Panc1 (cell line): ENCODE measurements around the gene BRD9. TPM values are rescaled to one million over a fixed set of nuclear protein-coding genes. Genes with fewer than 3 reads are reported as not detected.

Experiments used
- ATAC-seq: fragments of 200-7000 bp; cut with Tn5 transposase; 2 replicates; pipeline ENCODE4 v1.9.1; 2020; ENCODE audit warnings: mild to moderate bottlenecking, moderate library complexity
- BruUV-seq: library from RNA; stranded (reverse); fragments of 400-500 nt; replicated peaks from 2 replicates; lab custom pipeline; 2021; lab: Mats Ljungman, UMichigan
- CTCF ChIA-PET: fragments of 300-600 bp; sonication (Branson Sonifier 250); formaldehyde crosslinking; loops from one replicate; lab custom pipeline; 2022; ENCODE audit warnings: antibody characterized with exemption; lab: Charles Lee
- POLR2A ChIA-PET: fragments of 300-600 bp; sonication (Branson Sonifier 250); formaldehyde crosslinking; loops from one replicate; lab custom pipeline; 2022; ENCODE audit warnings: antibody characterized with exemption; lab: Charles Lee
- DNase-seq: peaks from one replicate; pipeline ENCODE4 v3.0.0-alpha.2; 2010; ENCODE audit warnings: low read depth, low spot score
- H3K27ac ChIP-seq: 2 replicates; pipeline ENCODE4 v1.5.1; 2011; ENCODE audit warnings: mild to moderate bottlenecking, low read length, inconsistent platforms
- H3K27me3 ChIP-seq: fragments of 200-500 bp; sonication (Bioruptor generic); 2 replicates; pipeline ENCODE4 v1.6.0; 2014; ENCODE audit warnings: low read length, inconsistent platforms; ENCODE audit not compliant: control insufficient read depth, insufficient read depth
- H3K36me3 ChIP-seq: fragments of 200-500 bp; sonication (Bioruptor generic); 2 replicates; pipeline ENCODE4 v1.5.1; 2014; ENCODE audit warnings: inconsistent platforms, mild to moderate bottlenecking, low read length, moderate library complexity; ENCODE audit not compliant: control insufficient read depth, insufficient read depth
- H3K4me1 ChIP-seq: 2 replicates; pipeline ENCODE4 v1.5.1; 2011; ENCODE audit warnings: inconsistent platforms, mild to moderate bottlenecking, low read length, moderate library complexity; ENCODE audit not compliant: control insufficient read depth, insufficient read depth
- H3K4me3 ChIP-seq, 2 experiments: 2 replicates each; pipeline ENCODE4 v1.5.1; 2011 to 2012; ENCODE audit warnings: low read depth in 2 of 2, low read length in 2 of 2, mild to moderate bottlenecking in 2 of 2, inconsistent platforms in 1 of 2, moderate library complexity in 1 of 2
- H3K9me3 ChIP-seq: fragments of 200-500 bp; sonication (Bioruptor generic); 2 replicates; pipeline ENCODE4 v1.5.1; 2014; ENCODE audit warnings: low read depth, mild to moderate bottlenecking, inconsistent platforms, low read length, moderate library complexity; ENCODE audit not compliant: control insufficient read depth, insufficient read depth
- CTCF ChIP-seq: fragments of 450-650 bp; IDR thresholded peaks from 2 replicates; pipeline ENCODE4 v1.5.1; 2017; ENCODE audit warnings: mild to moderate bottlenecking
- POLR2AphosphoS5 ChIP-seq: IDR thresholded peaks from 2 replicates; pipeline ENCODE4 v1.6.1; 2012; ENCODE audit warnings: mild to moderate bottlenecking, low read depth, low read length, moderate library complexity
- SIN3A ChIP-seq: IDR thresholded peaks from 2 replicates; pipeline ENCODE4 v1.6.1; 2012; ENCODE audit warnings: low read depth, mild to moderate bottlenecking, low read length, moderate library complexity, borderline replicate concordance; ENCODE audit not compliant: insufficient read depth
- TCF7L2 ChIP-seq: IDR thresholded peaks from 2 replicates; pipeline ENCODE4 v1.6.1; 2011; ENCODE audit warnings: mild to moderate bottlenecking, low read depth, low read length, inconsistent platforms
- in situ Hi-C: cut with HindIII; loops from 2 replicates; pipeline ENCODE4 v1.10.0; 2016; ENCODE audit warnings: low sequenced_read_pairs, low pct_unique_long_range_greater_than_20kb
- intact Hi-C: fragments of 100-400 bp; cut with micrococcal nuclease; formaldehyde crosslinking; loops from one replicate; pipeline ENCODE4 v1.10.0; 2022; ENCODE audit not compliant: unreplicated experiment
- total RNA-seq: library from RNA; stranded (reverse); gene quantifications from one replicate; pipeline ENCODE4 v1.2.1, GENCODE V29; 2021; ENCODE audit not compliant: unreplicated experiment
- TF ChIP-seq, protein P1 (sequence below), 2 experiments: IDR thresholded peaks; 2 replicates each; pipeline ENCODE4 v1.6.1; 2011 to 2012; ENCODE audit warnings: low read depth in 2 of 2, control low read depth in 1 of 2, low read length in 1 of 2, mild to moderate bottlenecking in 1 of 2, moderate library complexity in 1 of 2; ENCODE audit not compliant: insufficient read depth in 1 of 2

BRD9 gene
- total RNA-seq, 1 experiment from 2014 or later = 64.3 TPM

DNA sequence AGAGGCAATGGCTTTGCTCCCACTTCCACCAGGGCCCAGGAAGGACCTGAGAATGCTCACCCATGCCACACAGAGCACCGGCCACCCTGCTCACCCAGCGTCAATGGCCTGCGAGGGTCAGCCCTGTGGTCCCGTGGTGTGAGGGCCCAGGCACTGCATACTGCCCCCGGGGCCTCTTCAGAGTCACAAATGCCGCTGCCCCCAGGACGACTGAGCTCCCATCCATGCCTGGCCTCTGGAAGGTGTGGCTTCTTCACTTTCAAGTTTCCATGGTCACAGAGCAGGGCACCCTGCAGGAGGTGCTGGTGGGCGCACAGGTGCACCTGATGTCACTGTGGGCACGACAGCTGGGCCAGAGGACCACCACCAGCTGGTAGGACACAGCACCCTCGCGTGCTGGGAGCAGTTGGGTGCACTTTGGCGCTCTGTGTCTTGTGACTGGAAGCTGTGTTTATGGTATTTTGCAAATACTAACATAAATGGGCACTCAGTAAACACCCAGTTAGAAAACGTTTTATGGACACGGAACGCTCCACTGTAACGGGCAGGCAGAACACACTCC, 29.3 kb downstream of the BRD9 start:
- no peaks in the 10 kb centered on the region for H3K4me1 ChIP-seq
- H3K27ac ChIP-seq = no peak overlapping the region
- intact Hi-C loops = no loop called here
- no peak overlapping the region for H3K4me3 ChIP-seq
- CTCF ChIA-PET = no interaction called here
- no peak for DNase-seq
- H3K27me3 ChIP-seq = no peaks in the 10 kb centered on the region
- POLR2A ChIA-PET = interaction anchor here (0.7 kb wide), 1 partner anchor 254 kb away, joined by 4 read pairs; no protein-coding TSS in a partner anchor
- H3K9me3 ChIP-seq = no peaks in the 10 kb centered on the region
- TF ChIP-seq SIN3A = no peak
- no peak; the same call in 1 of the 2 replicates for TF ChIP-seq POLR2AphosphoS5
- TF ChIP-seq, protein P1, sequence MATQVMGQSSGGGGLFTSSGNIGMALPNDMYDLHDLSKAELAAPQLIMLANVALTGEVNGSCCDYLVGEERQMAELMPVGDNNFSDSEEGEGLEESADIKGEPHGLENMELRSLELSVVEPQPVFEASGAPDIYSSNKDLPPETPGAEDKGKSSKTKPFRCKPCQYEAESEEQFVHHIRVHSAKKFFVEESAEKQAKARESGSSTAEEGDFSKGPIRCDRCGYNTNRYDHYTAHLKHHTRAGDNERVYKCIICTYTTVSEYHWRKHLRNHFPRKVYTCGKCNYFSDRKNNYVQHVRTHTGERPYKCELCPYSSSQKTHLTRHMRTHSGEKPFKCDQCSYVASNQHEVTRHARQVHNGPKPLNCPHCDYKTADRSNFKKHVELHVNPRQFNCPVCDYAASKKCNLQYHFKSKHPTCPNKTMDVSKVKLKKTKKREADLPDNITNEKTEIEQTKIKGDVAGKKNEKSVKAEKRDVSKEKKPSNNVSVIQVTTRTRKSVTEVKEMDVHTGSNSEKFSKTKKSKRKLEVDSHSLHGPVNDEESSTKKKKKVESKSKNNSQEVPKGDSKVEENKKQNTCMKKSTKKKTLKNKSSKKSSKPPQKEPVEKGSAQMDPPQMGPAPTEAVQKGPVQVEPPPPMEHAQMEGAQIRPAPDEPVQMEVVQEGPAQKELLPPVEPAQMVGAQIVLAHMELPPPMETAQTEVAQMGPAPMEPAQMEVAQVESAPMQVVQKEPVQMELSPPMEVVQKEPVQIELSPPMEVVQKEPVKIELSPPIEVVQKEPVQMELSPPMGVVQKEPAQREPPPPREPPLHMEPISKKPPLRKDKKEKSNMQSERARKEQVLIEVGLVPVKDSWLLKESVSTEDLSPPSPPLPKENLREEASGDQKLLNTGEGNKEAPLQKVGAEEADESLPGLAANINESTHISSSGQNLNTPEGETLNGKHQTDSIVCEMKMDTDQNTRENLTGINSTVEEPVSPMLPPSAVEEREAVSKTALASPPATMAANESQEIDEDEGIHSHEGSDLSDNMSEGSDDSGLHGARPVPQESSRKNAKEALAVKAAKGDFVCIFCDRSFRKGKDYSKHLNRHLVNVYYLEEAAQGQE (IDR thresholded peaks at IDR 0.05; ENCODE audit: insufficient read depth in 1 of 2, low read depth in 2 of 2, low read length in 1 of 2) = no peak
- no peak for TF ChIP-seq CTCF
- TF ChIP-seq TCF7L2 = no peak
- ATAC-seq = no peak
- in situ Hi-C loops = no loop called here
- peaks cover 6% of the 10 kb centered on the region for H3K36me3 ChIP-seq
- BruUV-seq = no TSS peak

DNA sequence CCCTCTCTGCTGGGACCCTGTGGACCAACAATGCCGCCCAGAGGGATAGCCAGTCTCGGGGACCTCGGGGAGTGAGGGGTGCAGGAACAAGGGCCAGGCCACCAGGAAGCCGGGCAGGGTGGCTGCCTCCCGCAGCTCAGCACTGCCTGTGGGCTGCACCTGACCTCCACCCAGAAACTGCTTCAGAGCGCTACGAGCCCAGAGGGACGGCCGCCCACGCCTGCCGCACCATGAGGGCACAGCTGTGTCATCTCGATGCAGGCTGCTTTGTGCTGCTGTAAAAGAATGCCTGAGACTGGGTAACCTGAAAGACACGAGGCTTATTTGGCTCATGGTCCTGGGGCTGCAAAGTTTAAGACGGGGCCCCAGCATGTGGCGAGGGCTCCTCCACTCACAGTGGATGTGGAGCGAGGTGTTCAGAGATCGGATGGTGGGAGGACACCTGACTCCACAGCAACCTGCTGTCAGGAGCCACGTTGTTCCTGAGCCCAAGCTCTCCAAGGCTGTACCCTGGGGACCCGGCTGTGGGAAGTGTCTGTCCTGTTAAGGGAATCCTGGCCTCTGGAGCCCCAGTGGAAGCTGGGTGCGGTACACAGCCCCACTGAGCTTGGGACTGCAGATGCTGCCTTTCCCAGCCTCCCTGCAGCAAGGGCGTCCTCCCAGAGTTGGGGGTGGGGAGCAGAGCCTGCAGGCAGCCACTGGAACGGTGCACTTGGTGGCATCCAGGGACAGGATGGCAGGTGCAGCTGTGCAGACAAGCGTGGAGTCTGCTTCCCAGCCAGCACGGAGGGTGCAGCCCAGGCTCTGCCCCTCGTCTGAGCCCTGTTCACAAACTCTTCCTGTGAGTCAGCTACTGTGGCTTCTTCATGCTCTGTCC, 30.0 kb downstream of the BRD9 start:
- Histone ChIP-seq H3K27me3 (no peaks in the 10 kb centered on the region), H3K36me3 (peaks cover 5% of the 10 kb centered on the region; the same call in 1 of the 2 replicates), H3K27ac (no peak overlapping the region), H3K4me3 (no peak overlapping the region), H3K9me3 (no peaks in the 10 kb centered on the region), H3K4me1 (no peaks in the 10 kb centered on the region)
- intact Hi-C loops (no loop called here), in situ Hi-C loops (no loop called here)
- ChIA-PET POLR2A (no interaction called here), CTCF (no interaction called here)
- DNase-seq (no peak), ATAC-seq (peak; percentile 14; the same call in 1 of the 2 replicates)
- TF ChIP-seq, protein P1 (IDR thresholded peaks at IDR 0.05; ENCODE audit: insufficient read depth in 1 of 2, low read depth in 2 of 2, low read length in 1 of 2) = 0 out of 4 replicates have a peak, but pooled peaks of 1 of the 2 experiments have one; percentile 27
- TF ChIP-seq POLR2AphosphoS5 = no peak; the same call in 1 of the 2 replicates
- no TSS peak for BruUV-seq
